HG03457 (cell line): ENCODE measurements around the gene ACTR1B.
"Not testable (repeated sequence)": the region's sequence is repeated elsewhere in the genome, so short reads cannot be mapped to it uniquely, and the experiment has no call there.

Experiments
- ATAC-seq: cut with Tn5 transposase; IDR thresholded peaks from one replicate; pipeline ENCODE4 v1.9.1; 2021; ENCODE audit warnings: moderate number of reproducible peaks; ENCODE audit not compliant: unreplicated experiment

The ACTR1B gene

DNA sequence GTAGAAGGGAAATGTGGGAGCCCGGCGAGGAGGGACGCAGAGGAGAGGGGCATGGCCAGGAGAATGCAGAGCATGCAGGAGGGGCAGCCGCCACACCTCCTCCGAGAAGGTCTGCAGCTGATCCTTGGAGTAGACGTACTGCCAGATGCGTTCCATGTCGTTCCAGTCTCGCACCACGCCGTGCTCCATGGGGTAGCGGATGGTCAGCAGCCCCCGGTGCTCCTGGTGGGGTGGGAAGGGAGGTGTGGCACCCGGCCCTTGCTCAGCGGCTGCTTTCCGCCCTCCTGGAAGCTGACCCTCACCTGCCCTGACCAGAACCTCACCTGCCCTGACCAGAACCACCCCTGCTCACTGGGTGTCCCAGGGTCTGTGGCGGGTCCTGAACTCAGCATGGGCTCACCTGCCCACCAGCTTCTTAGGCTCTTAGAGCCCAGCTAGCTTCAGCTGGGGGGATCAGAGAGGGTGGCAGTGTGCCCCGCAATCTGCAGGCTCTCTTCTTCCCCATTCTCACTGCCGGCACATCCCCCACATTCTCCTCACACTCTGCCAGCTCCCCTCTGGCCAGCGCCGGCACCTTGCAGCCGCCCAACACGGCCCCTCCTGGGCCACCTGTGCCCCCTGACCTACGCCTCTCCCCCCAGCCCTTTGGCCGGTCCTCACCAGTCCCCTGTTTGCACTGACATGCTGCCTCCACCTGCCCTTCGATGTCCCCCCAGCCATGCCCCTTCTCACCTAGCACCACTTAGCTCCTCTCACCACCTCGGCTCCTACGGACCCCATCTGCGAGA, 4.4 kb downstream of the ACTR1B start:
- no peak for ATAC-seq

DNA sequence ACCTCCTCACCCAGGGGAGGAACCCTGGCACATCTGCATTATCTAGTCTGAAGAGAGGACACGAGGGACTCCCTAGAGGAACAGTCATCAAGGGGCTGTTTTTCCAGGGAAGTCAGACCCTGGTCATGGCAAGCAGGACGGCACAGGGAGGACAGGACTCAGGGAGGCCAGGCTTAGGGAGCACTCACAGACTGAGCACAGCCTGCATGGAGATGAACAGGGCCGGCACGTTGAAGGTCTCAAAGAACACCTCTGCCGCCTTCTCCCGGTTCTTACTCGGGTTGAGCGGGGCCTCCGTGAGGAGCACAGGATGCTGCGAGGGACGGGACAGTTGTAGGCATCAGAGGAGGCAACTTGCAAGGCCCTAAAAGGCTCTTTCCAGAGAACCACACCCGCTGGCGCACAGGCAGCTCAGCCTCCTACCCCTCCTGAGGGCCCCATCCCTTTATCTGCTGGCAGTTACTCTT, 5.1 kb downstream of the ACTR1B start:
- ATAC-seq = no peak

- ATAC-seq = no peak
Observed at GRCh38 chr2:97657986-97658690, 5.7 kb downstream of the ACTR1B start.

DNA sequence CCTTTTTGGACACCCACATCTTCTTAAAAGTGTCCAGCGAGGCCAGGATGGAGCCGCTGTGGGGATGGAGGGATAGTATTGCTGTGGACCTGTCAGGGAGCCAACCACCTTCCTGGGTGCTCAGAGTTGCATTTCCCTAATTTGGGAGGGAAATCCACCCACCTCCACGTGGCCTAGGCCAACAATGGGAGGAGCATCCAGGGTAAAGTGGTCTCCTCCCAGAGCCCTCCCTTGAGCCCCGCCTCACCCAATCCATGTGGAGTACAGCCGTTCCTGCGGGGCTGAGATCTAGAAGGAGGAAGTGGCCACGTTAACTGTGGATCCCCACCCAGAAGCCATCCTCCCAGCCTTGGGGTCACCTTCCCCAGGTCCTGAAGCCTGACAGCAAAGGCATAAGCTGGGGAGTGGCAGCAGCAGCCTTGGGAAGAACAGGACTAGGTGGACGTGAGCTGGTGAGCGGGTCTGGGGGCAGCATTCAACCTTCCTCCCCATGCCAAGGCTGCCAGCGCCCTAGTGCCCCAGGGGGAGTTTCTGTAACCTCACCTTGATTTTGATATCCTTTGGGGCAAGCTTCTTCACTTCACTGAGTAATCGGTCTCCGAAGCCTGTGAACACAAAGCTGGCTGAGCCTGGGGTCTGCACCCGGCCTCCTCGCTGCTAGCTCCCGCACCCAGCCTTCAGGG, 6.8 kb downstream of the ACTR1B start:
- ATAC-seq = no peak

DNA sequence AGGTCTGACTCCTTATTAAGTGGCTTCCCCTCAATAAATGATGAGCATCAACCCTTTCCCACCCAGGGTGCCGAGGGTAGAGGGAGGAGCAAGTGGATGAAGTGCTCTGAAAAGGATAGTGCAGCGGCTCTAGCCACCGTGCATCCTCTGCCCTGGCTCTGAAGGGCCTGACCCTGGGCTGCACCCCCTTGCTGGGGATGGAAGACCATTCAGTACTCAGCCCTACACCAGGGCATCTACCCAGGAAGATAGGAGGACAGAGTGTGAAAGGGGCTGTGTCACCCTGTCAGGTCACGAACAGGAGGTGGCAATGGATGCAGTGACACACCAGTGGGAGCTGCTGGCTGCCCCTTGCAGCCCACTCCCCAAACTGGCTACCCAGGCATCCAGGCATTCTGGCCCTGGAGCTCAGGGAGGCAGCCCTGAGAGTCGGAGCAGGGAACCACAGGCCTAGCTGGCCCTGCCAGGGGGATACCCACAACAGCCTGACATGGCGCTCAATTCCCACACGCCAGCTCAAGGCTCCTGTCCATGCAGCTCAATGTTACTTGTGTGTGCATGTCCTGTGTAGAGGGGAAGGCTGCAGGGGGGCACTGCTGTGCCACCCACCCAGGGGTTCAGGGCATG, 7.6 kb downstream of the ACTR1B start:
- no peak for ATAC-seq

DNA sequence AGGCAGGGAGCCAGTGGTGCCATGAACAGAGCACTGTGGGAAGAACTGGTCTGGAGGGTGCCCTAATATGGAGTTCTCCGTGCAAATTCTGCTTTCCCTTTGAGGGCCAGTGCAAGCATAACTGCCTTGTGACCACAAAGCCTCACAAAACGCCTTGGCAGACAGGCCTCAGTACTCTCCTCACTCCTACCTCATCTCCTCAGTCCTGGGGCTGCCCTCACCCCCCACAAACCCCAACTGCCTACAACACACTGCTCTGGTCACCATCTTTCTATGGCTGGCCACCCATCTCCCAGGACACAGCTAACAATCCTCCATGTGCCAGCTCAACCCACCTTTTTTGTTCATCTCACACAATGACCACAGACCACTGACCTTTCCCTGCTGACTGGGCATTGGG, 9.1 kb downstream of the ACTR1B start:
- no peak for ATAC-seq

DNA sequence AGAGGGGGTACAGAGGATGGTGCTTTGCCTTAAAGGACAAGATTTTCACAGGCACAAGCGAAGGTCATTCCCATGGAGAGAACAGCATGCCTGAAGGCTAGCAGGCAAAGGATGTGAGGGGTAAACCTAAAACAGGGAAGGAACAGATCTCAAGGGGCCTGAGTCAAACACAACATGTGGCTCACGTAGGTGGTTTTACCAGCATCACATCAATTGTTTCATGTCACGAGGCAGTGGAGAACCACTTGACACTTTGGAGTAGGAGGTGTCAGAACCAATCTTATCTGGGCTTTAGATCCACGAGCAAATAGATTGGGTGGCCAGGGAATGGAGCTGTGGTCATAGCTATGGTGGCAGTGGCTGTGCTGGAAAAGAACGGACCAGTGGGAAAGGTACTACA, 9.5 kb downstream of the ACTR1B start:
- no peak for ATAC-seq

- ATAC-seq = no peak
Observed at GRCh38 chr2:97653874-97654273, 10.0 kb downstream of the ACTR1B start.

- ATAC-seq = no peak
Observed at GRCh38 chr2:97653473-97653872, 10.4 kb downstream of the ACTR1B start.

DNA sequence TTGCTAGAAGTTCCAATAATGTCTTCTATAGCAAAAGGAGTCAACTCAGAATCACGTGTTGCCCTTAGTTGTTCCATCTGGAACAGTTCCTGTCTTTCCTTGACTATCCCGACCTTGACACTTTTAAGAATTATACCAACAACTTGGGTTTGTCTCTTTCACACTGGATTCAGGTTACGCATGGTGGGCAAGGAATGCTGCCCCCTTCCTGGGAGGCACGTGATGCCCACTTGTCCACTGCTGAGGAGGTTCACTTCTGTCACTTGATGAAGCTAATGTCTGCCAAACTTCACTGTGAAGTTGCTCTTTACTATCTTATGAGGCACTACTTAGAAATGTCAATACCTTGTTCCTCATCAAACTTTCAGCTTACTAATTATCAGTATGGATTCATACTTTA, 12.7 kb downstream of the ACTR1B start:
- ATAC-seq = no peak

DNA sequence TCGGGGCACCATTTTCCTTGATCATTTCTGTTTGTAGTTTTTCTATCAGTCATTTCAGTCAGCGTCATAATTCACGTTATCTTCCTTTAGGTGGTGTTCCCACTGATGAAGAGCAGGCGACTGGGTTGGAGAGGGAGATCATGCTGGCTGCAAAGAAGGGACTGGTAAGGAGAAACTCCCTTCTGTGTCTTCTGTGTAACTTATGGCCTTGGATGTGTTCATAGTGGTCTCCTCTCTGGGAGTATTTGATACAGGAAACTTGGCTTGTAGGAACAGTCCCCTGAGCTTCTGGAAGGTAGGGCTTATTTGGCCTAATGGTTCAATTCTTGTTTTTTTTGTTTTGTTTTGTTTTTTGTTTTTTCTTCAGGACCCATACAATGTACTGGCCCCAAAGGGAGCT, 16.9 kb downstream of the ACTR1B start:
- ATAC-seq = no peak

DNA sequence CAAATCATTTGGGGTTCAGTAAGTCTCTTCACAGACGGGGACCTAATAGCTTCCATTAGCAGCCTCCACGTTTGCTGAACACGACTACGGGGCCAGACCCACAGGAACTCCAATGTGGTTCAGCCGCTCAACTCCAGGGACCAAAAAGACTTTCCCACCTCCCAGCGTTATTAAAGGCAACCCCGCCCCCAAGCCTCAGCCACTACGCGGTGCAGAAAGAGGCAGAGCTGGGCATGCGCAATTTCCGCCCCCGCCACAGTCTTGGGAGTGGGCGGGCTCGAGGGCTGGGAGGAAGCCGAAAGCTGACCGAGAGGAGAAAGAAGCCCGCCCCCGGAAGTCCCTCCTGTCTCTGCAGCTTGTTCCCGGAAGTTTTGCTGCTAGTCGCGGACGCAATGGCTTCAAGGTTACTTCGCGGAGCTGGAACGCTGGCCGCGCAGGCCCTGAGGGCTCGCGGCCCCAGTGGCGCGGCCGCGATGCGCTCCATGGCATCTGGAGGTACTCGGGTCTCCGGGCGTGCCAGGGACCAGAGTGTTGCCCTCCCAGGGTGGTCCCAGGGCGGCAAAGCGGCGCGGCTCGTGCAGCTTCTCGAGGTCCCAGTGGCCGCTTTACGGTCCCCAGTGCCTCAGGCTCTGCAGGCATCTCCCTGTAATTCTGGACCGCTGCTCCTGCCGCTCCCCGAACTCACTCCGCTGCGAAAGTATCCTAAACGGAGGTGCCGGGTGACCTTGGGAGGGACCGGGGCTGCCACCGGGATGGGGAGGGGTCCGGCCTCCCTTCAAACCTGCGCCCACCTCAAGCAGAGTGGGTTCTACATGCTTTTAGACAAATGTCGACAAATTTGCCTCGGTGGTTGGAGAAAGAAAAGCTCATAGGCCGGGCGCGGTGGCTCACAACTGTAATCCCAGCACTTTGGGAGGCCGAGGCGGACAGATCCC, 17.9 kb downstream of the ACTR1B start, which contains the start of gene COX5B:
Gene COX5B, plus strand, starts transcription at position 368 of the 935 bp plus-strand sequence. Its CDS starts 25 bp downstream, at position 393.
- peak; percentile 69 for ATAC-seq

DNA sequence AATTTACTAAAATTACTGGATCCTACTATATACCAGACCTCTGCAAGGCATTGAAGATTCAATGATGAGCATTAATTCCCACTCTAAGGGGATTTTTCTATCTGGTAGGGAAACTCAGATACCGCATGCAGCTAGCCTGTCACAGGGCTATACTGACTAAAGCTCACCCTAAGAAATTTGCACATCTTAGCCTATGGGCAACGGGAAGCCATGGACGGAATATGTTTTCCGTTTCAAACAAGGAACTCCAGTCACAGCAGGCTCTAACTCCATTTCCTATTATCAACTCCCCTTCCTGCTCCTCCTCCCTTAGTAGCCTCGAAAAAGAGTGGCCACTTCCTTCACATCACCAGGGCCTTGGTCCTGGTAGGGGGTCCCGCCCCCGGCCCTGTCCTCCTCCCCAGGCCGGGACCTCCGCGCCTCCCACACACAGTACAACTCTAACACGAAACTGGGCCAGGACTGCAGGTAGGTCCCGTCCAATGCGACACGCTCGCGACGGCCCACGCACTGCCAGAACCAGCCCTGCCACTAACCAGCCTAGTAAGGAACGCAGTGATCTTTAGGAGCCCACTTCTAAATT, 18.6 kb downstream of the ACTR1B start:
- no peak for ATAC-seq

DNA sequence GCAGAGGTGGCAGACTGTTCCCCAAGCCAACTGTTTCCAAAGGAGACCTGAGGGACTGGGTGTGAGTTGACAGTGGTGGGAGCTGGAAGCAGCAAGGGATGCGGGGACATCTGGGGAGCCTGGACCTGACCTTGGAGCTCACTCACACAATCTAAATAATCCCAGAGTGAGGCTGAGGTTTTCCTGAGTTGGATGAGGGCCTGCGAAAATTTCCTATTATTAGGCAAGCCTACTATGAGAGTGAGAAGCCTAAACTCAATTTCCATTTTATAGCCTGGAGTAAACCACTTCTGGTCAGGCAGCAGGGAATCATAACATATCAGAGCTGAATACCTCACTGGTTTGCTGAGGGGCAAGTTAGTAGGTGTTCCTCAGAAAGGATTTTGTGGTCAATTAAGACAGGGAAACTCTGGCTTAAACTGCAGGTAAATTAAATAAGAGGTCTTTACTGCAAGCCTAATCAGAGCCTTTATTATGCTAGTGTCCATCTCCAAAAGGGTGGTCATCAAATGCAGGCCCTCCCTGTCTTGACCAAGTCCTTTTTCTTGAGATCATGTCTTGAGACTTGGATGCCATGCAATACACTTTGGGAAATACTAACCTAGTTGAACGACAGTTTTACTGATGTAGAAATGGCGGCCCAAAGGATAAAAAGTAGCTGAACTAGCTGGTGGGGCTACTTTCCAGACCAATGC, 19.7 kb downstream of the ACTR1B start:
- ATAC-seq = no peak

GRCh38 chr2:97626049-97626430, 37.8 kb downstream of the ACTR1B start:
- not testable (repeated sequence) for ATAC-seq

DNA sequence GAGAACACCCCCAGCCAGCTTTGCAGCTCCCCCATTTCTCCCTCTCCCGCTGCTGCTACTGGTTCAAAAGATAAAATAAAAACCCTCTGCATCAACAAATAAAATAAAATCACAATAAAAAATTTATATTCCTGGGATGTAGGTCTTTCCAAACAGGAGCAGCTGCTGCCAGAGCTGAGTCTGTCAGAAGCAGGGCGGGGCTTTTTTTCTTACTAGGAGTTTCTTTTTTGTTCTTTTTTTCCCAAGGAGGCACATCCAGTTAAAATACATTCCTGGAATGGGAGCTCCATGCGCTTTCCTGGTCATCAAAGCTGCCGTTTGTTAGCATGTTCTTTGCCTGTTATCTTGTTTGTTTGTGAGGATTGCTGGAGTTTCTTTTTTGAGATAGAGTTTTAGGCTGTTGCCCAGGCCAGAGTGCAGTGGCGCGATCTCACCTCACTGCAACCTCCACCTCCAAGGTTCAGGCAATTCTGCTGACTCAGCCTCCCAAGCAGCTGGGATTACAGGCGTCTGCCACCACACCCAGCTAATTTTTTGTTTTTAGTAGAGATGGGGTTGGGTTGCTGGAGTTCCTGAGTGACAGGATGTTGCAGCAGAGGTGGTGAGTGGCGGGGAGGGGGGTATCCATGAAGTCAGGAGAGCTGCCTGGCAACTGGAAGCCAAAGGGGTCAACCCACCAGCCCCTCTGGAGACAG, 38.3 kb downstream of the ACTR1B start:
- not testable (repeated sequence) for ATAC-seq

DNA sequence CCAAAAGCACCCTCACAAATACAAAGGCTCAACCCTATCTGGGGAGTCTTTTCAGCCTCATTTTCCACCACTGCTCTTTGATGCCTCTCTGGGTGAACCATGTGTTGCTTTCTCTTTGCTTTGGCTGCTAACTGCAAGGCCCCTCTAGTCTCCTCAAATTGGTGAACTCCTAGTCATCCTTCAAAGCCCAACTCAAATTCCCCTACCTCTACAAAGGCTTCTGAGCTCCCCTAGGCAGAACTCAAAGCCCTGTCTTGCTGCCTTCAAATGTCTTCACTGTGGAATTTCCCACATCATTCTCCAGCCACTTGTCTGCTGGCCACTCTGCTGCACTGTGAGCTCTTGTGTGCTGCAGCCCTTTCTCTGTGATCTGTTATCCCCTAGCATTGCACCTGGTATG, 40.9 kb downstream of the ACTR1B start:
- ATAC-seq = not testable (repeated sequence)

DNA sequence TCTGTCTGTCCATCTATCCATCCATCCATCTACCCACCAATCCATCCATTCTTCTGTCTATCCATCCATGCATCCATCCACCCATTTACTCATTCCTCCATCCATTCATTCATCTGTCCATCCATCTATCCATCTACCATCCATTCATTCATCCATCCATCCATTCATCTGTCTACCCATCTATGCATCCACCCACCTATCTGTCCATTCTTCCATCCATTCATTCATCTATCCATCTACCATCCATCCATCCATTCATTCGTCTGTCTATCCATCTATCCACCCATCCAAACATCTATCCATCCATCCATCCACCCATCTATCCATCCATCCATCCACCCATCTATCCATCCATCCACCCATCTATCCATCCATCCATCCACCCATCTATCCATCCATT, 43.4 kb downstream of the ACTR1B start:
- ATAC-seq = not testable (repeated sequence)
